HepG2 (cell line): ENCODE data around the gene MPG. TPM values are rescaled to one million over a fixed set of nuclear protein-coding genes. Genes with fewer than 3 reads are reported as not detected.

ENCODE experiments used
- ATAC-seq: fragments of 200-7000 bp; cut with Tn5 transposase; 3 replicates; pipeline ENCODE4 v1.9.1; 2020; ENCODE audit warnings: mild to moderate bottlenecking, moderate library complexity
- BruUV-seq: library from RNA; stranded (reverse); fragments of 400-500 nt; replicated peaks from 2 replicates; lab custom pipeline; 2021; lab: Mats Ljungman, UMichigan
- CTCF ChIA-PET: fragments of 300-600 bp; formaldehyde crosslinking; extraction: SDS; loops from one replicate; lab custom pipeline; 2021; ENCODE audit warnings: low total read pairs, inconsistent platforms, low intra/inter-chr PET ratio; lab: Yijun Ruan, JAX
- POLR2A ChIA-PET: fragments of 350-600 bp; sonication (Branson Sonifier 250); formaldehyde crosslinking; loops from one replicate; lab custom pipeline; 2020; ENCODE audit warnings: antibody characterized with exemption, inconsistent platforms; lab: Yijun Ruan, JAX
- DNase-seq: peaks from one replicate; pipeline ENCODE4 v3.0.0-alpha.2; 2015; ENCODE audit warnings: low spot score
- FAIRE-seq: peaks from 3 replicates; lab custom pipeline; 2011; peaks lifted over from hg19 to GRCh38; lab: Jason Lieb, UNC
- H2AFZ ChIP-seq: one replicate; pipeline ENCODE4 v1.6.1; 2011; ENCODE audit warnings: low read length, inconsistent platforms
- H3K27ac ChIP-seq: fragments of 300-600 bp; 3 replicates; pipeline ENCODE4 v1.8.0; 2011; ENCODE audit warnings: mixed run types, mild to moderate bottlenecking, mixed read lengths, low read length, inconsistent platforms; ENCODE audit not compliant: insufficient read depth; ENCODE audit errors: extremely low read length
- H3K27me3 ChIP-seq, 2 experiments: fragments of 200-600 bp in 1 of 2; 2 replicates in 1 of 2; 3 replicates in 1 of 2; pipeline versions ENCODE4 v1.6.0 to v1.8.0; 2011; ENCODE audit warnings: low read length in 2 of 2, mild to moderate bottlenecking in 2 of 2, moderate library complexity in 2 of 2, inconsistent platforms in 1 of 2; ENCODE audit not compliant: insufficient read depth in 2 of 2, control insufficient read depth in 1 of 2
- H3K36me3 ChIP-seq, 2 experiments: fragments of 200-600 bp in 1 of 2; replicated peaks in 1 of 2; 2 replicates in 1 of 2; 3 replicates in 1 of 2; pipeline versions ENCODE4 v1.5.1 to v1.8.0; 2011; ENCODE audit warnings: low read length in 2 of 2, inconsistent platforms in 1 of 2; ENCODE audit not compliant: insufficient read depth in 2 of 2, control insufficient read depth in 1 of 2
- H3K4me1 ChIP-seq: 2 replicates; pipeline ENCODE4 v1.5.1; 2012; ENCODE audit warnings: low read length, inconsistent platforms; ENCODE audit not compliant: insufficient read depth
- H3K4me2 ChIP-seq: 2 replicates; pipeline ENCODE4 v1.6.0; 2011; ENCODE audit warnings: low read depth, low read length, inconsistent platforms
- H3K4me3 ChIP-seq, 3 experiments: fragments of 200-600 bp in 1 of 3; sonication (generic), shearing (Covaris generic) in 1 of 3; replicated peaks in 1 of 3; 2 replicates each; pipeline ENCODE4 v1.5.1; 2011 to 2016; ENCODE audit warnings: low read length in 3 of 3, inconsistent platforms in 2 of 3, low read depth in 2 of 3, mild to moderate bottlenecking in 2 of 3, control low read depth in 1 of 3, mixed read lengths in 1 of 3; ENCODE audit not compliant: insufficient read depth in 1 of 3
- H3K79me2 ChIP-seq: one replicate; pipeline ENCODE4 v1.6.1; 2011; ENCODE audit warnings: low read length, inconsistent platforms; ENCODE audit not compliant: insufficient read depth
- H3K9ac ChIP-seq: 2 replicates; pipeline ENCODE4 v1.6.0; 2011; ENCODE audit warnings: mild to moderate bottlenecking, low read depth, low read length, inconsistent platforms; ENCODE audit not compliant: insufficient read depth
- H3K9me3 ChIP-seq: 2 replicates; pipeline ENCODE4 v1.5.1; 2012; ENCODE audit warnings: mild to moderate bottlenecking, low read length
- H4K20me1 ChIP-seq: 2 replicates; pipeline ENCODE4 v1.6.0; 2011; ENCODE audit warnings: inconsistent platforms, mild to moderate bottlenecking, low read length, moderate library complexity; ENCODE audit not compliant: insufficient read depth
- AGO2 ChIP-seq: fragments of 200-400 bp; formaldehyde crosslinking; optimal IDR thresholded peaks from 2 replicates; pipeline ENCODE3; 2017; ENCODE audit warnings: mild to moderate bottlenecking, low read depth, low read length, moderate library complexity
- RBFOX2 ChIP-seq: fragments of 200-400 bp; formaldehyde crosslinking; IDR thresholded peaks from 2 replicates; pipeline ENCODE4 v1.6.1; 2017; ENCODE audit warnings: low read depth, mild to moderate bottlenecking, low read length
- ZNF598 ChIP-seq: sonication (generic); formaldehyde crosslinking; IDR thresholded peaks from 2 replicates; pipeline ENCODE4 v1.5.1; 2020; ENCODE audit warnings: mild to moderate bottlenecking, missing genetic modification reagents, borderline replicate concordance
- WGBS: methylation state at CpG from one replicate; pipeline ENCODE4 v1.1.6; 2017; ENCODE audit warnings: low lambda C conversion rate; 5-methylcytosine and 5-hydroxymethylcytosine counted together
- in situ Hi-C: cut with HindIII; loops from 2 replicates; pipeline ENCODE4 v1.10.0; 2017; ENCODE audit warnings: low pct_unique_long_range_greater_than_20kb; ENCODE audit not compliant: extremely low pct_ligation_motif_present
- intact Hi-C: fragments of 100-400 bp; cut with micrococcal nuclease; formaldehyde crosslinking; loops from one replicate; pipeline ENCODE4 v1.10.0; 2022; ENCODE audit not compliant: unreplicated experiment
- polyA plus RNA-seq, 8 experiments: library from polyadenylated mRNA; depleted of rRNA in 3 of 8; stranded (reverse) in 7 of 8; unstranded in 1 of 8; fragments of >200 nt; fragmentation: Illumina TruSeq in 4 of 8; extraction: Trizol in 4 of 8; gene quantifications; 2 replicates each; pipeline versions ENCODE4 v1.2.1 to v1.2.3, GENCODE V29; 2011 to 2016; ENCODE audit warnings: low read depth in 4 of 8, missing spikeins in 1 of 8, mixed read lengths in 1 of 8; ENCODE audit not compliant: insufficient read depth in 1 of 8
- total RNA-seq, 5 experiments: library from RNA; depleted of rRNA; stranded (reverse); fragments of >200 nt; fragmentation: Illumina TruSeq; extraction: Trizol; gene quantifications; 2 replicates each; pipeline ENCODE4 v1.2.3, GENCODE V29; 2016; ENCODE audit warnings: low read depth in 1 of 5
- TF ChIP-seq, protein P1 (sequence below): IDR thresholded peaks from 2 replicates; pipeline ENCODE4 v1.6.1; 2012; ENCODE audit warnings: inconsistent platforms

MPG gene
- total and polyA plus RNA-seq, 2 of the 13 experiments (the other 11 are each of a cell fraction or from before 2014, with no cell fraction given) = 59.1 to 62.5 TPM

DNA sequence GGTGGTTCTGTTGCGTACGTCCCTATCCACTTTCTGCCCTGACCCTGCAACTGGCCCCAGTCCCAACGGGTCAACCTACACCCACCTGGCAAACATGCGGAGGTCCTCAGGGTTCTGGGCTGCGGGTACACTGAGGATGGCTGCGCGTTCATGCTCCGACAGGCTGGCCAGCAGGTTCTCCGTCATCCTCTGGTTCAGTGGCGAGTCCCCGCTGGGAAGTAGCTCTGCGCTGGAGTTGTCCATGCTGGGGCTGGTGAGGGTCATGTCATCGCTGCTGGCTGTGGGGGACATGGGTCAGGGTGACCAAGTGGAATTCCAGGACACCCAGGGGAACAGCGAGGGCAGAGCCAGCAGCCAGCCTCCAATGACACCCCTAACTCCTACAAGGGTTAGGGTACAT is 10.6 kb downstream of the MPG start:
- H3K27ac ChIP-seq = no peak overlapping the region
- no peaks in the 10 kb centered on the region for H4K20me1 ChIP-seq
- in situ Hi-C loops (no loop called here), intact Hi-C loops (no loop called here)
- H3K36me3 ChIP-seq = peaks cover 21 to 29% of the 10 kb centered on the region in 2 experiments; a peak in 4 of 5 replicates
- no peak overlapping the region for H3K4me2 ChIP-seq
- no TSS peak for BruUV-seq
- WGBS = 98% methylated on average over 8 of the region's 14 CpGs
- no peak for DNase-seq
- ChIA-PET CTCF (no interaction called here), POLR2A (no interaction called here)
- no peaks in the 10 kb centered on the region for H3K79me2 ChIP-seq
- H2AFZ ChIP-seq = no peak overlapping the region
- H3K4me3 ChIP-seq = no peak overlapping the region
- FAIRE-seq = no peak
- H3K9ac ChIP-seq = no peak overlapping the region
- no peak for ATAC-seq
- no peaks in the 10 kb centered on the region for H3K9me3 ChIP-seq
- no peaks in the 10 kb centered on the region for H3K27me3 ChIP-seq
- TF ChIP-seq, protein P1, sequence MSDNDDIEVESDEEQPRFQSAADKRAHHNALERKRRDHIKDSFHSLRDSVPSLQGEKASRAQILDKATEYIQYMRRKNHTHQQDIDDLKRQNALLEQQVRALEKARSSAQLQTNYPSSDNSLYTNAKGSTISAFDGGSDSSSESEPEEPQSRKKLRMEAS = no peak
- TF ChIP-seq AGO2 = peak; percentile 32
- H3K4me1 ChIP-seq = no peaks in the 10 kb centered on the region

DNA sequence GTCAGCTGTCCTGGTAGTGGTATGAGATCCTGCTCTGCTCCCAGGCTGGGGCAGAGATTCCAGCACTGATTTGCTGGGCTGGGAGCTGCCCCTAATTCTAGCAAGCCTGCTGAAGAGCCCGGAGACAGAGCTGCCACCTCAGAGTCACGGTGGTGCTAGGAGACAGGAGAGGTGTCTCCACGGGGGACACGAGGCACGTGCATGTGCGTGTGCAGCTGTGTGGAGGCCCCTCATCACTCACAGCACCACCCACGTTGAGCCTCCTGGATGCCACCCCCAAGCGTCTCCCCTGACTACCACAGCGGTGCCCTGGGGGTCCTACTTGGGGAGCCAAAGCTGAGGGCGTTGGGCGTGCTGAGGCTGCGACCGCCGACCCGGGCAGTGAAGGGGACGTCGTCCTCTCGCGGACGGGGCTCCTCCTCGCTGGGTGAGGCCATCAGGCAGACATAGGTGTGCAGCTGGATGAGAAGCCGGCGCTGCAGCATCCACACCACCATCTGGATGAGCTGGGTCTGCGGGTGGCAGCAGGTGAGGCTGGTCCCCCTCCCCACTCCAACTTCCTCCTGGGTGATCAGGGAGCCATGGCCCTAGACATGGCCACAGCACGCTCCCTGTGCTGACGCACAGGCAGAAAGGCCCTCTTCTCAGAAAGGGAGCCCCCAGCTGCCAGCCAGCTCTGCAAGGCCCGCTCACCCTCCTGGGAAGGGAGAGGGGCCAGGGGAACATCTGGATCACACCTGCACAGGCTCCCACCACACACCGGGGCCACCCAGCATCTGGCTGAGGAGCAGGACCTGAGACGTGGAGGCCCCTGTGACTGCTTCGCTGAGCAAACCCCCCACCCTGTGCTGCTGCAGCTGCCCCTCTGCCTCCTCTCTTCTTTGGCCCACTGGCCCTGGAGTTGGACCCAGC is 11.6 kb downstream of the MPG start:
- WGBS = 92% methylated on average over 5 of the region's 30 CpGs
- Histone ChIP-seq H3K4me1 (no peaks in the 10 kb centered on the region), H3K4me3 (no peak overlapping the region), H3K79me2 (no peaks in the 10 kb centered on the region), H3K27me3 (no peaks in the 10 kb centered on the region), H3K9me3 (no peaks in the 10 kb centered on the region), H4K20me1 (no peaks in the 10 kb centered on the region)
- no peak for FAIRE-seq
- POLR2A ChIA-PET = no interaction called here
- in situ Hi-C loops = no loop called here
- TF ChIP-seq AGO2 = peak; percentile 85
- TF ChIP-seq RBFOX2 = peak; percentile 13
- no peak for TF ChIP-seq ZNF598
- TF ChIP-seq, all 625 proteins: peak for 2
- no peak for ATAC-seq
- no peak overlapping the region for H3K9ac ChIP-seq
- intact Hi-C loops = no loop called here
- DNase-seq = no peak
- CTCF ChIA-PET = no interaction called here
- H3K27ac ChIP-seq = no peak overlapping the region
- H3K36me3 ChIP-seq = peaks cover 21 to 30% of the 10 kb centered on the region in 2 experiments; a peak in 4 of 5 replicates
- H2AFZ ChIP-seq = no peak overlapping the region
- no TSS peak for BruUV-seq
- H3K4me2 ChIP-seq = no peak overlapping the region
